Kidney glomerular epithelial cell (primary cell): ENCODE data around the gene SLC27A2.

Source experiments
- DNase-seq: peaks from one replicate; lab custom pipeline; 2025; lab: John Stamatoyannopoulos, UW

The SLC27A2 gene

DNA sequence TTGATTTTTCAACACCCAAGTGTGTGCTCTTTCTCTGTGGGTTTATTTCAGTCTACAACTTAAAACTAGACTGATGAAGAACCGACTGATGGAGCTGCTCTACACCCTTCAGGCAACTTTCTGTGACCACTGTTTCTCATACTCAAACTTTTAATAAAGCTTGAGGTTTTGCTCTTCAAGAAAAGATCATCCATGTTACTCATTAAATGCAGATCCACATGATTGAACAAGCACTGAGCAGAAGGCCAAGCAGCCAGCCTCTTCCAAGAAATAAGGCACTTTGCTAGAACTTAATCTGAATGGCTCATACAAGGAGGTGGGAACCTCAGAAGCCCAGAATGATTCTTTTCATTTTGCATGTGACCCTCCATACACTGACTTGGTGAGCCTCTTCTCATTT, 8.7 kb downstream of the SLC27A2 start:
- peak; percentile 67 for DNase-seq

GRCh38 chr15:50192164-50192563, 10.2 kb downstream of the SLC27A2 start:
- no peak for DNase-seq

DNA sequence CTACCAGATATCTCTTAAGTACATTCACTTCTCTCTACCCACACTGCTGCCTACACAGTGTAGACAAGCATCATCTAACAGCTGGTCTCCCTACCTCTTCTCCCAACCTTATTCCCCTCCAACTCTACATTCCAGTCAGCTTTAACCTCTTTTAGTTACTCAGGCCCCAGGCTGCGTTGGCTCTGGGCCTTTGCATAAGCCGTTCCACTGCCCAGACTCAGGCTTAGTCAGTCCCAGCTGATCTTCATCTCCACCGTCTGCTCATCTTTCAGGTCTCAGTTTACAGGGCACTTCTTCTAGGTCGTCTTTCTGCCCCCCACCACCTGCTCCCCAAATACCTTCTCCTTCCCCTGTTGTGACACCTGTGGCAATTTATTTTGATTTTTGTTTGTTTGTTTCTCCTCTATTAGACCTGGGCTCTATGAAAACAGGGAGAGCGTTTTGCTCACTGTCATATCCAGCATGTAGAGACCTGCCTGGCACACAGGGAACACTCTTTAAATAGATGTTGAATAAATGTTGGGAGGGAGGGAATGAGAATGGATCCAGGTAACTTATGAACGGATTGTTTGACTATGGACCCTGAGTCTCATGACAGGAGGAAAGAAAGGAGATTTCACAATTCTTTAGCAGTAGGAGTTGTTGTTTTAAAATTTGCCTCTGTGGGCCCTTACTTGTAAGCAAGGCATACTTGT, 11.1 kb downstream of the SLC27A2 start:
- no peak for DNase-seq

- no peak for DNase-seq
Observed at GRCh38 chr15:50202003-50202402, 20.0 kb downstream of the SLC27A2 start.

GRCh38 chr15:50206020-50206419, 24.0 kb downstream of the SLC27A2 start:
- DNase-seq: no peak

- DNase-seq: no peak
Observed at GRCh38 chr15:50209809-50210208, 27.8 kb downstream of the SLC27A2 start.

GRCh38 chr15:50210462-50211157, 28.6 kb downstream of the SLC27A2 start:
- no peak for DNase-seq

- no peak for DNase-seq
Observed at GRCh38 chr15:50218291-50218690, 36.3 kb downstream of the SLC27A2 start.

DNA sequence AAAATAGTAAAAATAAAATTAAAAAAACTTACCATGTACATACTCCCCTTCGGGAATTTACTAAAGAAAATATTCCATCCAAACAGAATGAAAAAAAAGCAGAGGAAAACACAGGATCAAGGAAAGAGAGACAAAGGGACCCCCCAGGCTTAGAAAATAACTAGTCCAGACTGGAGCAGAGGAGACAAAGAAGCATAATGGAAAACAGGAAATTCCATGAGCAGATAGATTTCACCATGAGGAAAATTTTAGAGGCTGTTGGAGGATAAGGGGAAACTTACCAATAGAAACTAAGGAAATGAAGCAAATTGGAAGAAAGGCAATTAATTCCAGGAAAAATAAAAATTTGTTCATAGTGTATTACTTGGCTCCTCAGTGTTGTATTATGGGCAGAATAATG, 36.7 kb downstream of the SLC27A2 start:
- DNase-seq: no peak

DNA sequence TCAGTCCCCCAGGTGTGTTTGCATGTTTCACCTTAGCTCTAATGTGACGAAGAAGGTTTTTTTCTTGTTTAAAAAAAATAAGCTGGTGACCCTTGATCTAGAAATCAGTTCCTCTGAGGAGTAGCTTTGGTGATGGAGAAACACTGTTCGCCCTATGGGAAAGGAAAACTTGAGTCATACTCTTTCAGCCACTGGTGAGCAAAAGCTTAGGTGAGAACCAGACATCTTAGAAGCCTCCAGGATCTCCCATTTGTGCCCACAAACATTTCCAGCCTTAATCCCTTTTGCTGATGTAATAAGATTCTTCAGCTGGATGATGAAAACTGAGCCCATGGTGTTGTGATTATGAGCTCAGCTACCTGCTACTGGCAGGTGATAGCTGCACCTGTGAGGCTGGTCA, 37.8 kb downstream of the SLC27A2 start:
- DNase-seq: no peak

DNA sequence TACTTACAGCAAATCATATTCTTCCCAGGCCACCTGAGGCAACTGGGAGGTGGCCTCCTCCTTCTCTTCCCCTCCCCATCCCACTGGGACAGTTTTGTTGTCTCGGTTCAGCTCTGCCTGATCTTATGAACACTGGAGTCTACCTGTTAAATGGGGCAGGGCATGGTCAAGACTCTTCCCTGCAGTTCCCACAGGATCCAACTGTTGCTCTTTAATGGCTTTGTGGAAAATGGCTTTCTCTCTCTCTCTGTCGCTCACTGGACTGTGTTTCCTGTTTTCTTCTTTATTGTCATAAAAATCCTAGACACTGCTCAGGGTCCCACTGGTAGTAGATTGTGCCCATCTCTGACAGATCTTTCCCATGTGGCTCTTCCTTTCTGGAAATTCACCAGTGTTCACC, 40.2 kb downstream of the SLC27A2 start:
- DNase-seq: no peak

DNA sequence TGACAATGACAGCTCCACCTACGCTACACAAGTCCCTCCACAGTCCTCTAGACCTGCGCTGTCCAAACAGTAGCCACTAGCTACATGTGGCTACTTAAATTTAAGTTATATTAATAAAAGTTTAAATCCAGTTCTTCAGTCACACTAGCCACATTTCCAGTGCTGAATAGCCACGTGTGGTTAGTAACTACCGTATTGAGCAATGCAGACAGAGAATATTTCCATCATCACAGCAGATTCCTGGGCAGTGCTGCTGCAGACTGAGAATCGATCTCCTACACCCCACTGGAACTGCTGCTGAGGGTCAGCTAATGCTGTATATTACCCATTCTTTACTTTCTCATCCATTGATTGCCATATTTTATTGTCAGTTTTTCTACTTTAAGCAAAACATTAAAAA, 42.6 kb downstream of the SLC27A2 start:
- DNase-seq: no peak

- no peak for DNase-seq
Observed at GRCh38 chr15:50225057-50225456, 43.1 kb downstream of the SLC27A2 start.

DNA sequence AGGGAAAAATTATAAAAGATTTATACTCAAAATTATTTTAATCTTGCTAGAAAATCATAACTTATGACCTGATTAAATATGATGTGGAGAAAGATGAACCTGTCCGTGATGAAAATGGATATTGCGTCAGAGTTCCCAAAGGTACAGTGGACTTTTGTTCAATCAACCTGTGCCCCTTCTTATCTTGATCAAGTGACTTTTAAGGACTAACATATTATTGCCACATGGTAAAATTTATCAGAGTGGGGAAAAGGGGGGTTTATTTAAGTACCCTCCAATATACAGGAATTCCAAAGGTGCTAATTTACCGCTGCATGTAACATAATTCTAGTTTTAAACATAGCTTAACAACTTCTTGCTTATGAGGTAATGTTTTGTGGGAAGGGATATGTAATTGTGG, 43.9 kb downstream of the SLC27A2 start:
- DNase-seq: no peak

DNA sequence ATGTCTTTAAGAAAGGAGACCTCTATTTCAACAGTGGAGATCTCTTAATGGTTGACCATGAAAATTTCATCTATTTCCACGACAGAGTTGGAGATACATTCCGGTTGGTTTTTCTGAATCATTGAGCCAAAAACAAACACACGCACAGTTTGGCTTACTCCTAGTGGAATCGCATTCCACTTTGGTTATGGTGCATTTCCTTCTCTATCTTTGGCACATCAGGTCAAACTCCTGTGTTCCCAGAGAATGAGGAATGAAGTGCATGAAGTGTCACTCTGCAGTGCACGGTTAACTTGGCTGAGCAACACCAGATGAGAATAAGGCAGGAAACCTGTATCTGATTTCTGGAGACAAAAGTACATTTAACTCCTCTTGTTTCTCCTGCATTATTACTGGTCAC, 45.1 kb downstream of the SLC27A2 start:
- DNase-seq: peak; percentile 44

- DNase-seq: no peak
Observed at GRCh38 chr15:50228866-50229265, 46.9 kb downstream of the SLC27A2 start.

DNA sequence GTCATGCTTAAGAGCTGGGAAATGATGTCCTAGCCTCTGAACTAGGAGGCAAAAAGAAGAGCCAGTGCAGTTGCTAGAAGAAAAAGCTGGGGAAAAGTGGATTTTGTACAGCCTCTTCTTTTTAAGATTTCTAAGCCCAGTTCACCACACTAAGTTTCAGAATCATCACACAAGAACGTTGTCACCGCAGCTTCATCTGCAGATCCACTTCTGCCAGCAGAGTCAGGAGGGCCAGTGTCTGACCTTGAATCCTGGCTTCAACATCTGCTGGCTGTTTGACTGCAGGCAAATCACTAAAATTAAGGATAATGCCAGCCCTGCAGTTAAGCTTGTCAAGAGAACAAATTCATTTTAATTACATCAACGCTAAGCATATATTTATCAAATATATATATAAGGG, 47.3 kb downstream of the SLC27A2 start:
- no peak for DNase-seq

- no peak for DNase-seq
Observed at GRCh38 chr15:50231761-50232160, 49.8 kb downstream of the SLC27A2 start.

- DNase-seq: no peak
Observed at GRCh38 chr15:50232791-50233190, 50.8 kb downstream of the SLC27A2 start.

- no peak for DNase-seq
Observed at GRCh38 chr15:50233192-50233736, 51.3 kb downstream of the SLC27A2 start.

- DNase-seq: no peak
Observed at GRCh38 chr15:50234764-50235163, 52.8 kb downstream of the SLC27A2 start.

GRCh38 chr15:50235794-50236193, 53.8 kb downstream of the SLC27A2 start:
- no peak for DNase-seq

GRCh38 chr15:50236433-50236832, 54.4 kb downstream of the SLC27A2 start:
- no peak for DNase-seq

- no peak for DNase-seq
Observed at GRCh38 chr15:50238255-50238654, 56.3 kb downstream of the SLC27A2 start.
